ENCODE data around the gene PXMP4.

Gene PXMP4

DNA sequence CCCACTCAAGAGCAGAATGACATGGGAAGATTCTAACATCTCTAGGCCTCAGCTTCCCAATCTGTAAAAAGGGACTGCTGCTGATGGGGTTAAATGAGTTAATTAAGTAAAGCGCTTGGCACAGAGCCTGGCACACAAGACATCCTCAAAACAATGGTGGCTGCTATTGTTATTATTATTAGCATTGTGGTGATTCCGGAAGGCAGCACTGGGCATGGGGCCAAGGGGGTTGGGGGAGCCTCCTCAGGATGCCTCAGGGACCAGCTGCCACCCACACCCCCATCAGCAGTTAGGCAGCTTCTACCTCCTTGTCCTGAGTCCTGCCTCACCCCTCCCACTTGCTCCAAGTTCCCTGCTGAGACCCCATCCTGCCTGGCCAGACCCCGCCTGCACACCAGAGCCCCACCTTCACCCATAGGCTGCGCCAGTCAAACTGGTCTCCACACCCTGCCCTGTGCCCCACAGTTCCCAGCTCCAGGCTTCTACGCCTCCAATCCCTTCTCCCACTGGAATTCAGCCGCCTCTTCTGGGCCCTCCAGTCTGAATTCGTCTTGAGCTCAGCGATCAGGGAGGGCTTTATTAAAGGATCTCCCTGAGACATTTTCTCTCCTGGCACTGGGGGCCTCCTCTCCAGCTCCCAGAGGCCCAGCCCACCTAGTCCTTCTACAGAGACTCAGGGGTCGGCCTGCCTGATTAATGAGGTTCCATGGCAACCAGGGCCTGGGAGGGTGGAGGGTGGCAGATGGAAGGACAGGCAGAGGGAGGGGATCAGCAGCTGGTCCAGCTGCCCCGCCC is 35.4 kb downstream of the PXMP4 start:
- DNase-seq (ENCODE audit: low spot score), result no peak

DNA sequence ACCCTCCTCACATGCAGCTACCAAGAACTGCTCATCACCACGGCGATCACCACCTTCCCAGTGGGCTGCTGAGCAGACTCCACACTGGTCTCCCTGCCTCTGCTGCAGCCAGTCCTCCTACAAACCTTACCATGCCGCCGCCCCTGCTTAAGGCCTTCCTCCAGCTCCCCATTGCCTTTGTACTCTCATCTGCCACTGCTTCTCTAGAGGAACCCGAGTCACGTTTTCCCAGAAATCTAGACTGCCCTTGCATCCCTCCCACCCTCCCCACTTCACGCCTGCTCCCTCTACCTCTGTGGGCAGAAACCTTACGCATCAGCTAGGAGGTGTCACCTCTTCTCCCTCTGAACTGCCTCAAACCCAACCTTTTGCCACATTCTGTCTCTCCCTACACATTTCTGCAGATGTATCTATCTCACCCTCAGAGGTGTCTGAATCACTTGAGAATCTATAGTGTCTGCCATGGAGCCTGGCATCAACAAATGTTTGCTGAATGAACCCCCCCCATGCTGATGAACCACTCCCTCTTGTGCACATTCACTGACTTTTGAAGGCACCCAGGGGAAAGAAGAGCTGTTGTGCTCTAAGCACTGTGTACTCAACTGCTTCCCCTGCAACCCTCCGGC is 38.3 kb downstream of the PXMP4 start:
- no peak for DNase-seq (ENCODE audit: low spot score)

DNA sequence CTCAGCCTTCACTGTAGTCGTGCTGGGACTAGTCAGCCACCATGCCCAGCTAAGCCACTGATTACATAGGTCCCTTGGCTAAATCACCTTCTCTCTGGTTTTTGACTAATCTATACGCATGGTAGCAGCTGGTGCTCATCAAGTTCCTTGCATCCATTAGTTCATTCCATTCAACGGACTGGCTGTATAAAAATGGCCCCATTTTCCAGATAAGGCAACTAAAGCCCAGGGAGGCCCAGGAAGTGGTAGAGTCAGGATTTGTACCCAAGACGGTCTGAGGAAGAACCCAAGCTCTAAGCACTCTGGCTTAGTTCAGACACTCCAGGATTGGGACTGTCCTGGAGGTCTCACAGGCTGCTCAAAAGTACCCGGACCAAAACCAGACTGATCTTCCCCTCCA is 38.8 kb downstream of the PXMP4 start:
- DNase-seq (ENCODE audit: low spot score), result no peak

DNA sequence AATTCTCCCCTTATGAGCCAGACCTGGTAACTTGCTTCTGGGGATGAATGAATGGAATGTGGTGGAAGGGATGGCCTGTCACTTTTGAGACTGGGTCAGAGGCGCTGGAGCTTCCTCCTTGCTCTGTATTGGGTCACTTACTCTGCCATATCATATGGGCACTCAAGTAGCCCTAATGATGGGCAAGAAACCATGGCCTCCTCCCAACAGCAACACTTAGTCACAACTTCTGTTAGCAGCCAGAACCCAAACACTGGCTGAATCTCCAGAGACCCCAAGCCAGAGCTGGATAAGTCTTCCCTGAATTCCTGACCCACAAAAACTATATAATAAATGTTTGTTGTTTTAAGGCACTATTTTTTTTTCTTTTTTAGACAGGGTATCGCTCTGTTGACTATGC is 39.4 kb downstream of the PXMP4 start:
- DNase-seq (ENCODE audit: low spot score), result peak; percentile 71

DNA sequence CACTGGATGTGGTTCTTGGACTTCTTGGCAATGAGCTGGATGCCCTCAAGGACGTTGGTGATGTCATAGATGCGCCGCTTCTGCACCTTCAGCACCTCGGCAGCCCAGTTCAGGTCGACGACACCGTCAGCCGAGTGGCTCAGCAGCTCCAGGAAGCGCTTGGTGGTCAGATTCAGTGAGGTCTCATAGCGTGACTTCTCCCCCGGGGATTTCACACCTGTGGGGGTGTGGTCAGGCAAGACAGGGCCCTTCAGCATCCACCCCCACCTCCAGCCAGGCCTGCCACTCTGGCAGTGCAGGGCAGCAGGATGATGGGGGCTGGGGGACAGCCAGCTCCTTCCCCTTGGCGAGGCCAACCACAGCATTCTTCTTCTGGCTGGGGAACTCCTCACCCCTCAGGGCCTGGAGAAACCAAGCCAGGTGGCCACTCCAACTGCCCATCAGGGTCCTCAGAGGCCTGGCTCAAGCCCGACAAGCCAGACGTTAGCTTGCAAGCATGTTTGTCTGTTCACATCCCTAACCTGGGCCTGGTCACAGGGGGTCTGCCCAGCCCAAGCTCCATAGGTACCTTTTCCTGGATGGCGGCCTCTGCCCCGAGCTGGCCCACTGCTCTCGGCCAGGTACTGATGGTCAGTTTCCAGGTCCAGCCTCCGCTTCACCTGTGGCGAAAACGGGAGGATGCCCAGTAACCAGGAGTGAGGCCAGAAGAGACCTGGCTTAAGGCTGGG is 40.2 kb downstream of the PXMP4 start:
- no peak for DNase-seq (ENCODE audit: low spot score)

DNA sequence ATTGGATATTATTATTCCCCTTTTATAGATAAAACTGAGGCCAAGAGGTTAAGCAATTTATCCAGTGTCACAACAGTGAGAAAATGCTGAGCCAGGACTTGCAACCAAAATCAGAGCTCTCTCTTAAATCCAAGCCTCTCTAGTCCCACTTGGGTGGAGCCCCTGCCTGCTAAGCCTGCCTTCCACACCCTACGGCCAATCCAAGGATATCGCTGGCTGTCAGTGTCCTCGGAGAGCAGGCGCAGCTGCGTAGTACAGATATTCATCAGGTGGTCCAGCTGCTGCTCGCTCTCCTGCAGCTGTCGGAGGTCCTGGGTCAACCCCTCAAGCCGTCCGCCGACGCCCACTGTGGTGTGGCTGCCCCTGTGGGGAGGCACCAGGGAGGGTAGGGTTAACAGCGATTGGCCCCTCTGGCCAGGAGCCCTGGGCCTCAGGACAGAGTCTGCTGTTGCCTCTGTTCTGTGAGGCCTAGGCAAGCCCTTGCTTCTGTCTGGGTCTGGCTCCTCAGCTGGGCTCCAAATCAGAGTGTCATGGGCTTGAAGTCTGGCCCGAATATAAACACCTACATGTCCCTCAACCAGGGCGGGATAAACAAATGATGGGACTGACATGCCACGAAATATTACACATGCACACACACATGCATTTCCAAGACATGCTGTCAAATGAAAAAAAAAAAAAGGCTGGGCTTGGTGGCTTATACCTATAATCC is 42.0 kb downstream of the PXMP4 start:
- no peak for DNase-seq (ENCODE audit: low spot score)

DNA sequence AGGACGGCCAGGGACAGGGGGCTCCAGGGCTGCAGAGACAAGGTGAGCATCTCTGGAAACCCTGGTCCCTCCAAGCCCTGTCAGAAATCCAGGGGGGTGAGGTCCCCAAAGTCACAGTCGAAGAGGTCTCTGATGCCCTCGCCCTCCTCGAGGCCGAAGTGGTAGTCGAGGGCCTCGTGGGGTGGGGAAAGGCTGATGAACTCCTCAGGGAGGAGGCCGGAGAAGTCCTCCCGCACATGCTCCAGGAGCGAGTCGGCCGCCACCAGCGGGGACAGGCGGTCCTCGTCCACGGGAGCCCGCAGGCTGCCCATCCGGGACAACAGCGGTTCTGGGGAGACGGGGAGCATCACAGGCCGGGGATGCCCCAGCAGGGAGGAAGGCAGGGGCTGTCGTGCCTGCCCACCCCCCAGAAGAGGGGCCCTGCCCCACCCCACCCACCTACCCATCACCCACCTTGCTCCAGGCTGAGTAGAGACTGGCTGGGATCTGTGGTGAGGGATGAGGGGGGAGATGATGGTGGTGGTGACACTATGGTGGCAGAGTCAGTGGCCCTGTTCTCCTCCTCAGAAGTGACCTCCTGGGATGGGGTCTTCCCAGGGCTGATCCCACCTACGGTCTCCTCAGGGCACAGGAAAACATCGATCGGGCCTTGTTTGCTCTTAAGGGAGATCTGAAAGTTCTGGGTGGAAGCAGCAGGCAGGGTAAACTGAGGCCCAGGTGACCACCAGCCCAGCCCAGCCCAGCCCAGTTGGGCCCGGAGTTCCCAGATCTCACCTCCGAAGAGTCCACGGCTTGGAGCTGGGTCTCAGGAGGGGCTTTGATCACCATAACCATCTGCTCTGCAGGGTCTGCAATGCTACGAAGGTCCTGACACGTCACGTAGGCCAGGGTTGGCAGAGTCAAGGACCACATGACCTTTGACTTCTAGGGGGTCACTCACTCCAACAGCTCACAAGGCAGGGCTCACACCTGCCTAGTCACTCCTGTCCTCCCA is 43.2 kb downstream of the PXMP4 start:
- no peak for DNase-seq (ENCODE audit: low spot score)

DNA sequence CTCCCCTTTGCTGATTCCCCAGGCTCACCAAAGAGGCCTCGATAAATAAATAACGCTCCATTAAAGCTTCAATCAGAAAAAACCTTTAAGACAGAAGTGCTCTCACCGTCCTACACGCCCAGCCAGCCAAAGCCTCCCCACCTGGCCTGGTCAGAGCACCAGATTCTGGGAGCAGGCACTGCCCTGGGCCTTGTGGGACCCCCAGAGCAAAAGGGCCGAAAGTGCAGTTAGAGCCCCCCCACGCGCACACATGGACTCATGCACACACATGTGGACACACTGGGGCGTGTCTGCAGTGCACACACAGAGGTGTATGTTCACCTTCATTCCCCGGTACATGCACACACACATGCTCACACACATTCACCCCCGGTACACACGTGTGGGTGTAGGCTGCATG is 44.0 kb downstream of the PXMP4 start:
- no peak for DNase-seq (ENCODE audit: low spot score)

DNA sequence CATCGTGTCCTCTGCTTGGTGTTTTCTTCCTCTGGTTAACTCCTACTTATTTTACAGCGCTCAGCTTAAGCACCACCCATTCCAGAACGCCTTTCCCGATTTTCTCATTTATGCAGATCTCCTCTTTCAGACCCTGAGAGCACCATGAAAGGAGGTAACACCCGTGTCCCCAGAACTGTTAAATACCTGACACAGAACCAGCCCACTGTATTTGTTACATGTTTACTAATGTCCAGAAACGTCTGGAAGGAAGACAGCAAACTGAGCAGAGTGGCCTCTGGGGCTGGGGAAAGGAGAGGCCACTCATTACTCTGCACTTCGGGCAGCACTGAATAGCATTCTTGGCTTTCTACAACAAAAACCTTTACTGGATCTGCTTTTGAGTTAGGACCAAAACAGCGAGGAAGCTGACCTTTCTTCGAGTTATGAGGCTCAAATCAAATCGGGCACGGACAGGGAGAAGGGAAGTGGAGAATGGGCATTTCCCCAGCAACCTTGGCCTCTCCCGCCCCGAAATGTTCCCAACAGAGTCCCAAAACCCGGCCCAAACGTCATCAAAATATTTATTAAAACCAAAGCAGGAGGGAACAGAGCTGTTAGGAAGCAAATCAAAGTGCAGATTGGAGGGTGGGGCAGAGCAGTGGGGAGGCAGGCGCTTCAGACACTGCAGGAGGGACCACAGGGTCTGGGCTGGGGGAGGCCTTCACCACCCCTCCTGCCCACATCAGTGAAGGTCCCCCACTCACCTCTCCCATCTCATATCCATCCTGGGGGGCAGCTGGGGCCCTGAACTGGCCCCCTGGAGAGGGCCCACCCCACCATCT is 44.8 kb downstream of the PXMP4 start:
- no peak for DNase-seq (ENCODE audit: low spot score)

DNA sequence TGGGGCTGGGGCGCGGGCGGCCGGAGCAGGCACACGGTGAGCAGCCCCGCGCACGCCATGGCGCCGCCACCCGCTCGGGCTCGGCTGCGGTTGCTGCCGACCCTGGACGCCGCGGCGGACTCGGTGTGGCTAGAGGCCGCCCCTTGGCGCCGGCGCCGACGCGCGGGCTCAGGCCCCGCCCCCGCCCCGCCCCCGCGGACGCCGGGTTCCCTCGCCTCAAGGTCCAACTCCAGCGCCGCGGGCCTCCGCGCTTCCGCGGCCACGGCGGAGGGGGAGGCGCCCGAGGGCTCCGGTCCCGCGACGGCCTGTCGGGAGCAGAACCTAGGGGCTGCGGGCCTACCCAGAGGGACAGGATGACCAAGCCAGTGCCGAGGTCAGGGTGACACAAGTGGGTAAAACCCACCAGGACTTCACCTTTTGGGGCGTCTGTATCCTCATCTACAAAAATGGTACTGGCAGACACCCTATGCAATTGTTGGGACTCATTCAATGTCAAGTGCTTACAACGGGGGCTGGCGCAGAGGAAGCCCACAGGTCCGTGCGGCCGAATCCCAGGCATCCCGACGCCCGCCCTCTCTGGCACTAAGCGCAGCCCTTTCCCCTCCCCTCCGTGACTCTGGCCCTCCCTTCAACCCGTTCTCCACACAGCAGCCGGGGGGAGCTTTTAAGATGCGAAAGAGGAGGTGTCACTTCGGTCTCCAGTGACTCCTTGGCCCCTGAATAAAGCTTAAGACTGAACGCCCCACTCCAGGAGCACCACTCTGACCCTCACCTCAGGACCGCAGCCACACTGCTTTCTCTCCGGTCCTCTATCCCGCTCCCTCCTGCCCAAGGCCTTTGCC is 45.6 kb downstream of the PXMP4 start, which contains the start of gene NECAB3:
NECAB3 (minus strand) TSS at position 135 of the 842 bp plus-strand sequence; CDS start at position 59, 76 bp downstream.
- peak; percentile 88 for DNase-seq (ENCODE audit: low spot score)

DNA sequence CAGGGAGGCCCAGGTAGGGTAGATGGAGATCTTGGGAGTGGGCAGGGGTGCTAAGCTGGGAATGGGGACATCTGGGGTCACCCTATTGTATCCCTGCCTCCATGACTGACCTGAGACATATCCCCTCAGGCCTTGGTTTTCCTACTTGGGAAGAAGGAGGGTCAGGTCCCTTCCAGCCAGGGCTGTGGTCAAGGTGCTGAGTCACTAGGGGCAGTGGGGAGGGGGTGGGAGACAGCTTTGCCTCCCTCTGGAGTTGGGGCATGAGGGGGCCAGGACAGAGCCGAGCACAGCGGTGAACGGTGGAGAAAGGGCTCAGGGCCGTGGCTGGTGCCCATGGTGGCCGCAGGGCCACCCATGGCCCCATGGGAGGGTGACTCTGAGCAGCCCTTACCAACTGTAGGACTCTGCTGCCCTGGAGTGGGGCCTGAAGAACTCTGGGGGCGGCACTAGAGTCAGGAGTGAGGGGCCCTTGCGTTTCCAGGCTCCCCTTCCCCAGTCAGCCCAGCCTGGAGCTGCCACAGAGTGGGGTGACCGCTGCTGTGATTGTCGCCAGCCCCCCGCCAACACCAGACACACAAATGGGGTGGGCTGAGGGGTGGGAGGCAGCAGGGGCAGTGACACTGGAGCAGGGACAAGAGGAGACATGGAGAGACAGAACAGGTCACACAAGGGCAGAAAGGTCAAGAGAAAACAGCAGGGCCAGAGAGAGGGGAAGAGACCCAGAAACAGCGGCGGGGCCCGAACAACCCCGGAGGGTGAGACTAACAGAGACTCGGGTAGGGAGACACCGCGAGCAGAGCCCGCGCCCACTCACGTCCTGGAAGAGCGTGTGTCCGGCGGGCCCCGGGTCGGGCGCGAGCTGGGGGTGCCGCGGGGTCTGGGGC is 46.5 kb downstream of the PXMP4 start:
- DNase-seq (ENCODE audit: low spot score), result peak; percentile 73

DNA sequence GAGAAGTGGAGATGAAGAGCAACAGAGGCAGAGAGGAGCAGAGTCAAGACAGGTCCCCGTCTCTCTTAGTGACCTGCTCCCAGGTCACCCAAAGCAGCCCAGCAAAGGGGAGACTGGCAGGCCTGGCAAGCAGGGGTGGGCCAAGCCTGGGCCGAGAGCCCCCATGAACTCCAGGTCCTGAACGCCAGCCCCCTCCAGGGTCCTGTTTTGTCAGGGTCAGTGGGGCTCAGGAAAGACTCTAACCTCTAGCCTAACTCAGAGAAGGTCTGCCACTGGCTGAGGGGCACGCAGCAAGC is 47.0 kb downstream of the PXMP4 start:
- DNase-seq (ENCODE audit: low spot score), result no peak

DNA sequence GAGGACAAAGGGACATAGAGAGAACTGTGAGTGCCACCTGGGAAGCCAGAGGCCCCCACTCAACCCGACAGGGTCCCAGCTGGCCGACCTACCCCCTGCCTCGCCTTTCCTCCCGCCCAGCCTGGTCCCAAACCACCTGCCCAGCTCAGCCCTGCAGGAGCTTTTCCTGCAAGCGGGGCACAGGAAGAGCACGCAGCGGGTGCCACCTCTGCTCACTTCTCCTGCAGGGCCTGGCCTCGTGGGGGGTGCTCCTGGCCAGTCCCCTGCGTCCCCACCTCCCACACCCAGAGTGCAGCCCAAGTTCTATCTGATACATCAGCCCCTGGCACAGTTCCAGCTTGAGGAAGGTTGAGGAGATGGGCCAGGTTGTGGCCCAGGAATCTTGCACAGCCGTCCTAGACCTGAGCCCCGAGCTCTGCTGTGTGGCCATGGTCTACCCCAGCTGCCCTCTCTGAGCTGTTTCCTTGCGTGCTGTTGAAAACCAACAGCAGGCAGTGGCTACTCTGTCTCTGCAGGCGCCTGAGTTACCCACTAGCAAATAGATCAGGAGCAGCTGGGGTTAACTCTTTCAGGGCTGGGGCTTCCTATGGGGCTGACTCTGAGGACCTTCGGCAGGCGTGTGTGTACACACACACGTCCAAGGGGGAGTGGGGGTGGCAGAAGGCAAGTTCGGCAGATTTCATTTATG is 47.5 kb downstream of the PXMP4 start:
- no peak for DNase-seq (ENCODE audit: low spot score)

DNA sequence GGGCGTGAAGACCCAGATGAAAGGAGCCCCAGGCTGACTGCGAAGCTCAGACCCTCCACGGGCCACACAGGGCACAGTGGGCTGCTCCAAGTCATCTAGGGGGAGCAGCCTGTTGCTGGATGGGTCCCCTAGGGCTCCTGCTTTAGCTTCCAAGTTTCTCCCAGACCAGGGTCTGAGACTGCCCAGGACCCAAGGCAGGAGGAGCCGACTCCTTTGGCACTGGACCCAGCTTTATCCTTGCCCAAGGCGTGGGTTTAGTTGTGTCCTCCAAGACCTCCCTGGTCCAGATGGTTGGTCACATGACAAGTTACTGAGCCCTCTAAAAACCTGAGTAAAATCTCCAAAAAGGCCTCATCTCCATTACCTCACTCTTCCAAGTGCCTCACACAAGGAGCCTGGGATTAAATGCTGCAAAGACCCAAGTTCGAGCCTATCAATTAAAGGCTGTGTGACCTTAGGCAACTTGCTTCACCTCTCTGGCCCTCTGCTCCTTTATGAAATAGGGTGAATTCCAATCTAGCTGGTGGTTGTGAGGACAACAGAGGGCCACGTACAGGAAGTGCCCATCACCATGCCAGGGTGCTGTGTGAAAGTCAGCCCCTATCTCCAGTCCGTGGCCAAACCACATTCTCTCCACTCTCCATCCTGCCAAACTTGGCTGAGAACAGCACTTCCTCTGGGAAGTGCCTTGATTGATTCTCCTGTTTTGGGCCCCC is 48.4 kb downstream of the PXMP4 start:
- no peak for DNase-seq (ENCODE audit: low spot score)

DNA sequence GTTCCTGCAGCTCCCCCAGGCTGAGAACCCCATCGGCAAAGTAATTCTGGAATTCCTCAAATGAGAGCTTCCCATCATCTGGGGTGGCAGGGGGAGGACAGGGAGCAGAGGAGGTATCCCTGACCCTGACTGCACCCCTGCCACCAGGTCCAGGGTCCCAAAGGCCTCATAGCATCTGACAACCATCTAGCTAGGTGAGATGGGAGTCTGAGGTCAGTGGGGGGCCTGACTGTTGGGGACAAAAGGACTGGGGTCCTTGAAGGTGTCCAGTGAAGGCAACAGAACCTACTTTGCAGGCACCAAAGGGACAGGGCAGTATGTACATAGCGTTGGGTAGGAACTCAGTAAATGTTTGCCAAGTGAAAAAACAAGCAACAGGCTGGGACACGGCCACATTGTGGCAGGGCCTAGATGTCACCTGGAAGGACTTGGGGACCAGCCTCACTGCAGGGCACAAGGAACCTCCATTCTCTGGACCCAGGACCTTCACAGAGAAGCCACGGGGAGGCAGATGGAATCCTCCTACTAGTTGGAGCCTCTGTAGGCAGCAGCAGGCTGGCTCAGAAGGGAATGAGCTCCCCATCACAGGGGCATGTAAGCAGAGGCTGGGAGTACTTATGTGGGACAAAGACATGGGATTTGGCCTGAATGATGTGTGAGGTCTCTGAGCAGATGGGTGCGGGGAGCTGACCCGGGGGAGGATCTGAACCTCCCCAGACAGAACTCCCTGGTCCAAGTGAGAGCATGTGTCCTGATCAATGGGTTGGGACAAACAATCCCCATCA is 49.2 kb downstream of the PXMP4 start:
- DNase-seq (ENCODE audit: low spot score), result no peak

DNA sequence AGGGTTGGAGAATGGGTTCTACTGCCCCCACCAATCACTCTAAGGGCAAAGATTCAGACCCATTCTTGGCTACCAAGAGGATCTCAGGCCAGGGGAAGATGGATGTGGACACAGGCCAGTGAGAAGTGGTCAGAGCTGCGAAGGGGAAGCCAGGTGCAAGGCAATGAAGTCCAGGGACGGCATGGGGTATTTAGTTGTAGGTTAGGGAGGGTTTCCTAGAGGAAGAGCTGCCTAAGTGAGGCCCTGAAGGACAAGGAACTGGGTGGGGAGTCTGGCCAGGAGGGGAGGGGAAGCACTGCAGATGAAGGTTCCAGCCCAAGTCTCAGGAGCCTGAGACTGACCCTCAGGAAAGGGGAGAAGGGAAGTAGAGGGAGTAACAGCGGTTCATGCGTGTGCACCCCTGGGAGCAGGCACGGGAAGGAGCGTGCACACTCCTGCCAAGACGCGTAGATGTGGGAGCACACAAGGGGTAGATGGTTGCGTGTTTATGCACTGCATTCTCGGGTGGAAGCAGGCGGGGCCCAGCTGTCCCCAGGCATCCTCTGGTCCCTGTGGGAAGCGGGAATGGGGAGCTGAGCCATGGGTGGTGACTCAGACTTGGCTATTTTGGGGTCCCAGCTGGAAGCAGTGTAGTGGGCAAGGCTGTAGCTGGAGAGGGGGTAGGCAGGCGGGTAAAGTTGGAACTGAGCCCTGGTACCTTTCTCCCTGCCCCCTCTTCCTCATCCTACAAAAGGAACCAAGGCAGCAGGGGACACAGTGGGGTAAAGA is 50.1 kb downstream of the PXMP4 start:
- DNase-seq (ENCODE audit: low spot score), result no peak

All from hepatic stellate cell (primary cell).